ENCODE results near the gene EIF1. TPM values are rescaled to one million over a fixed set of nuclear protein-coding genes. Genes with fewer than 3 reads are reported as not detected.

The EIF1 gene
- total and polyA plus RNA-seq, 2 donors from 2014 or later, result 842 to 1,166 TPM

- Histone ChIP-seq H3K9ac (ENCODE audit: low read length in 3 of 3) (no peak overlapping the region), H3K9me3 (ENCODE audit: control insufficient read depth in 2 of 3, insufficient read depth in 1 of 3, low read length in 3 of 3) (no peaks in the 10 kb centered on the region), H3K27ac (ENCODE audit: low read depth in 2 of 2, low read length in 2 of 2) (no peak overlapping the region), H3K4me1 (ENCODE audit: control insufficient read depth in 2 of 3, insufficient read depth in 2 of 3, low read depth in 1 of 3, low read length in 3 of 3) (peaks cover 0 to 31% (median 1%) of the 10 kb centered on the region in 3 donors), H3K36me3 (ENCODE audit: control insufficient read depth in 2 of 3, insufficient read depth in 3 of 3, low read length in 3 of 3) (no peaks in the 10 kb centered on the region), H3K27me3 (ENCODE audit: control insufficient read depth, insufficient read depth, low read length) (no peaks in the 10 kb centered on the region), H3K4me3 (ENCODE audit: low read length in 3 of 3) (no peak overlapping the region)
- intact Hi-C loops (cut with DNase I), result loop anchor here (10.0 kb wide), 1 partner anchor 109 kb away; no protein-coding TSS in a partner anchor
- DNase-seq, result no peak
- TF ChIP-seq CTCF (IDR thresholded peaks at IDR 0.05; ENCODE audit: borderline replicate concordance, extremely low read depth, insufficient read depth), result no peak
- FAIRE-seq, result no peak
Observed at GRCh38 chr17:41664172-41664457, 24.6 kb upstream of the EIF1 start.

- DNase-seq, result peak in 1 of 5 donors; percentile 67
Observed at GRCh38 chr17:41664587-41665565, 23.8 kb upstream of the EIF1 start.

GRCh38 chr17:41665566-41666236 lies 23.0 kb upstream of the EIF1 start:
- intact Hi-C loops (cut with DNase I), result loop anchor here (10.0 kb wide), 1 partner anchor 111 kb away; no protein-coding TSS in a partner anchor
- FAIRE-seq (no peak), DNase-seq (peak; percentile 88 to 96 (median 94))
- Histone ChIP-seq H3K4me1 (ENCODE audit: control insufficient read depth in 2 of 3, insufficient read depth in 2 of 3, low read depth in 1 of 3, low read length in 3 of 3) (peaks cover 0 to 24% (median 0%) of the 10 kb centered on the region in 3 donors), H3K27me3 (ENCODE audit: control insufficient read depth, insufficient read depth, low read length) (no peaks in the 10 kb centered on the region), H3K9ac (ENCODE audit: low read length in 3 of 3) (peak overlapping the region in 2 of 3 donors; percentile 83 to 96), H3K9me3 (ENCODE audit: control insufficient read depth in 2 of 3, insufficient read depth in 1 of 3, low read length in 3 of 3) (no peaks in the 10 kb centered on the region), H3K27ac (ENCODE audit: low read depth in 2 of 2, low read length in 2 of 2) (peak overlapping the region; percentile 71 to 95), H3K36me3 (ENCODE audit: control insufficient read depth in 2 of 3, insufficient read depth in 3 of 3, low read length in 3 of 3) (no peaks in the 10 kb centered on the region), H3K4me3 (ENCODE audit: low read length in 3 of 3) (peak overlapping the region; percentile 21 to 86 (median 70))
- TF ChIP-seq CTCF (IDR thresholded peaks at IDR 0.05; ENCODE audit: borderline replicate concordance, extremely low read depth, insufficient read depth), result peak; percentile 93

More at GRCh38 chr17:41664587-41665565, 23.8 kb upstream of the EIF1 start:
- intact Hi-C loops (cut with DNase I), result loop anchor here (10.0 kb wide), 1 partner anchor 110 kb away; no protein-coding TSS in a partner anchor
- no peaks in the 10 kb centered on the region for H3K36me3 ChIP-seq (ENCODE audit: control insufficient read depth in 2 of 3, insufficient read depth in 3 of 3, low read length in 3 of 3)
- H3K4me3 ChIP-seq (ENCODE audit: low read length in 3 of 3), result peak overlapping the region in 2 of 3 donors; percentile 70 to 86
- H3K27me3 ChIP-seq (ENCODE audit: control insufficient read depth, insufficient read depth, low read length), result no peaks in the 10 kb centered on the region
- FAIRE-seq, result no peak
- H3K4me1 ChIP-seq (ENCODE audit: control insufficient read depth in 2 of 3, insufficient read depth in 2 of 3, low read depth in 1 of 3, low read length in 3 of 3), result peaks cover 0 to 27% (median 0%) of the 10 kb centered on the region in 3 donors
- peak overlapping the region in 2 of 3 donors; percentile 83 to 96 for H3K9ac ChIP-seq (ENCODE audit: low read length in 3 of 3)
- TF ChIP-seq CTCF (IDR thresholded peaks at IDR 0.05; ENCODE audit: borderline replicate concordance, extremely low read depth, insufficient read depth), result no peak
- H3K9me3 ChIP-seq (ENCODE audit: control insufficient read depth in 2 of 3, insufficient read depth in 1 of 3, low read length in 3 of 3), result no peaks in the 10 kb centered on the region
- H3K27ac ChIP-seq (ENCODE audit: low read depth in 2 of 2, low read length in 2 of 2), result peak overlapping the region in 1 of 2 donors; percentile 95
